Mesendoderm (in vitro differentiated cells): ENCODE data around the gene PRR20A. TPM values are rescaled to one million over a fixed set of nuclear protein-coding genes. Genes with fewer than 3 reads are reported as not detected.
"Not testable (repeated sequence)": the region's sequence is repeated elsewhere in the genome, so short reads cannot be mapped to it uniquely, and the experiment has no call there.

ENCODE experiments used
- DNase-seq: peaks from one replicate; pipeline ENCODE4 v3.0.0; 2013
- H2AK5ac ChIP-seq: 2 replicates; pipeline ENCODE4 v1.6.1; 2013; ENCODE audit warnings: low read length, inconsistent platforms
- H2BK120ac ChIP-seq: 2 replicates; pipeline ENCODE4 v1.6.1; 2013; ENCODE audit warnings: low read depth, mild to moderate bottlenecking, low read length, moderate library complexity, mixed read lengths
- H2BK15ac ChIP-seq: replicated peaks from 2 replicates; pipeline ENCODE4 v1.6.1; 2013; ENCODE audit warnings: low read depth, mild to moderate bottlenecking, moderate library complexity
- H2BK5ac ChIP-seq: 2 replicates; pipeline ENCODE4 v1.6.1; 2013; ENCODE audit warnings: low read length, inconsistent platforms
- H3K18ac ChIP-seq: 2 replicates; pipeline ENCODE4 v1.6.1; 2013; ENCODE audit warnings: mild to moderate bottlenecking, low read length, mixed read lengths
- H3K23ac ChIP-seq: one replicate; pipeline ENCODE4 v1.6.1; 2013; ENCODE audit warnings: low read length
- H3K27ac ChIP-seq: 2 replicates; pipeline ENCODE4 v1.5.1; 2013; ENCODE audit warnings: low read depth, mild to moderate bottlenecking, inconsistent platforms, low read length, moderate library complexity
- H3K27me3 ChIP-seq: 2 replicates; pipeline ENCODE4 v1.6.1; 2013; ENCODE audit warnings: low read length, control low read depth, mild to moderate bottlenecking, inconsistent platforms; ENCODE audit not compliant: insufficient read depth, poor library complexity
- H3K36me3 ChIP-seq: 2 replicates; pipeline ENCODE4 v1.6.1; 2013; ENCODE audit warnings: low read length, inconsistent platforms; ENCODE audit not compliant: control insufficient read depth, insufficient read depth
- H3K4ac ChIP-seq: one replicate; pipeline ENCODE4 v1.6.1; 2013; ENCODE audit warnings: low read depth, mild to moderate bottlenecking, low read length, moderate library complexity
- H3K4me1 ChIP-seq: 2 replicates; pipeline ENCODE4 v1.6.1; 2013; ENCODE audit warnings: low read depth, low read length, inconsistent platforms; ENCODE audit not compliant: control insufficient read depth
- H3K4me2 ChIP-seq: 2 replicates; pipeline ENCODE4 v1.6.1; 2013; ENCODE audit warnings: low read length
- H3K4me3 ChIP-seq: 2 replicates; pipeline ENCODE4 v1.5.1; 2013; ENCODE audit warnings: mild to moderate bottlenecking, low read length
- H3K56ac ChIP-seq: one replicate; pipeline ENCODE4 v1.6.1; 2013; ENCODE audit warnings: low read length
- H3K79me1 ChIP-seq: 2 replicates; pipeline ENCODE4 v1.6.1; 2013; ENCODE audit warnings: low read length, inconsistent platforms
- H3K79me2 ChIP-seq: 2 replicates; pipeline ENCODE4 v1.6.1; 2013; ENCODE audit warnings: mild to moderate bottlenecking, low read length; ENCODE audit not compliant: control insufficient read depth, insufficient read depth
- H3K9ac ChIP-seq: 2 replicates; pipeline ENCODE4 v1.6.1; 2013; ENCODE audit warnings: low read length, inconsistent platforms
- H4K5ac ChIP-seq: one replicate; pipeline ENCODE4 v1.6.1; 2013; ENCODE audit warnings: low read length
- H4K8ac ChIP-seq: one replicate; pipeline ENCODE4 v1.6.1; 2013; ENCODE audit warnings: low read depth, mild to moderate bottlenecking, control low read depth, low read length, moderate library complexity
- WGBS: extraction: QIAGEN DNeasy Blood & Tissue Kit; methylation state at CpG from one replicate; pipeline ENCODE4 v1.1.7; 2013; ENCODE audit warnings: low lambda C conversion rate, missing lambda C conversion rate; ENCODE audit not compliant: insufficient coverage; ENCODE audit errors: extremely low coverage; 5-methylcytosine and 5-hydroxymethylcytosine counted together
- polyA plus RNA-seq, 2 experiments: library from polyadenylated mRNA; stranded (reverse); fragments of 200-250 nt; gene quantifications; one replicate each; pipeline ENCODE4 v1.2.3, GENCODE V29; 2013

PRR20A gene
- polyA plus RNA-seq (2013, experiment 1 of 2) = not detected
- not detected for polyA plus RNA-seq (2013, experiment 2 of 2)

GRCh38 chr13:57140235-57140968, at the start of gene PRR20A:
Gene PRR20A, plus strand, starts transcription at chr13:57140918. Its CDS starts 387 bp downstream, at chr13:57141305.
- DNase-seq, H2BK120ac ChIP-seq, H3K4me3 ChIP-seq, H3K9ac ChIP-seq, H2BK15ac ChIP-seq, H3K23ac ChIP-seq, H2BK5ac ChIP-seq, H4K8ac ChIP-seq, H3K36me3 ChIP-seq, H3K79me1 ChIP-seq, H3K56ac ChIP-seq, H3K18ac ChIP-seq, H3K79me2 ChIP-seq, H3K27me3 ChIP-seq, H3K27ac ChIP-seq, H3K4ac ChIP-seq, H4K5ac ChIP-seq, H3K4me1 ChIP-seq, H2AK5ac ChIP-seq, H3K4me2 ChIP-seq: not testable (repeated sequence)
- WGBS = no CpG with 5 or more reads among the region's 34 CpGs

GRCh38 chr13:57114945-57115344, 25.8 kb upstream of the PRR20A start:
- no CpG with 5 or more reads among the region's 4 CpGs for WGBS
- H3K27me3 ChIP-seq = no peaks in the 10 kb centered on the region
- no peak overlapping the region for H3K4me2 ChIP-seq
- H4K8ac ChIP-seq = no peak overlapping the region
- H2BK5ac ChIP-seq = no peak overlapping the region
- H3K4ac ChIP-seq = no peak overlapping the region
- no peaks in the 10 kb centered on the region for H3K4me1 ChIP-seq
- no peak overlapping the region for H2AK5ac ChIP-seq
- no peak overlapping the region for H3K56ac ChIP-seq
- no peak overlapping the region for H3K27ac ChIP-seq
- no peak overlapping the region for H2BK120ac ChIP-seq
- H2BK15ac ChIP-seq = no peak overlapping the region
- H3K9ac ChIP-seq = no peak overlapping the region
- H3K18ac ChIP-seq = no peak overlapping the region
- H3K4me3 ChIP-seq = no peak overlapping the region
- no peak overlapping the region for H4K5ac ChIP-seq
- H3K36me3 ChIP-seq = no peaks in the 10 kb centered on the region
- H3K79me2 ChIP-seq = no peaks in the 10 kb centered on the region
- H3K79me1 ChIP-seq = no peaks in the 10 kb centered on the region
- no peak for DNase-seq
- H3K23ac ChIP-seq = no peak overlapping the region

DNA sequence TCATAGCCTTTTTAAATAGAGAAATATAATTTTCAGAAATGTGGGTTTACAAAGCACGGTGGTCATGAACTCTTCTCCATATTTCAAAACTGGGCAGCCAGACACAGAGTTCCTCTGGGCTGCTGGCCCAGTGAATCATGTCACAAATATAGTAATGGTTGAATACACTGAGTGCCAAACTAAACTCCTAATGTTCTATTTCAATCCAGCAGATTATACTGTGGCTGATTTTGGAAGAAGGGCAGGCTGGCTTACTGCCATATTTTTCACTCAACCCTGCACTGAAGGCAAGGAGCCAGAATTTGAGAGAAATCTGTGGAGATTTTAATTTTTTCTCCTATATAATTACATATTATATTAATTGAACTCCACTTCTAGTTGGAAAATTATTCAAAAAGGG, 17.0 kb upstream of the PRR20A start:
- Histone ChIP-seq H3K27ac (no peak overlapping the region), H4K8ac (no peak overlapping the region), H3K79me1 (no peaks in the 10 kb centered on the region), H2BK15ac (no peak overlapping the region), H3K23ac (no peak overlapping the region), H2AK5ac (no peak overlapping the region), H3K4me1 (no peaks in the 10 kb centered on the region), H4K5ac (no peak overlapping the region), H2BK120ac (no peak overlapping the region), H3K4me2 (no peak overlapping the region), H3K79me2 (no peaks in the 10 kb centered on the region), H3K9ac (no peak overlapping the region), H2BK5ac (no peak overlapping the region), H3K27me3 (no peaks in the 10 kb centered on the region), H3K4me3 (no peak overlapping the region), H3K56ac (no peak overlapping the region), H3K4ac (no peak overlapping the region), H3K36me3 (no peaks in the 10 kb centered on the region), H3K18ac (no peak overlapping the region)
- WGBS = no CpG with 5 or more reads among the region's 1 CpG
- DNase-seq = no peak

DNA sequence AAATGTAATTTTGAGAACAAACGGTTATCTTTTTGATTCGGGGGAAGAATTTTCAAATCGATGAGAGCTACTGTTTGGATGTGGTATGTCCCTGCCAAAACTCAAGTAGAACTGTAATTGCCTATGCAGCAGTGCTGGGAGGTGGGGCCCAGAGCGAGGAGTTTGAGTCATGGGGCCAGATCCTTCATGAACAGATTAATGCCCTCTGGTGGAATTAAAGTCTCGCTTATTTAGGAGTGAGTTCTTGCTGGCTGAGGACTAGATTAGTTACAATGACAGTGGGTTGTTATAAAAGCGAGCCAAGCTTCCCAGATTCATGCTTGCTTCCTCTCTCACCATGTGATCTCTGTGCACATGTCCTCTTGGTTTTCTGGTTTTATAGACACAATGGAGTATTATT, 11.8 kb upstream of the PRR20A start:
- Histone ChIP-seq H4K8ac (no peak overlapping the region), H3K23ac (no peak overlapping the region), H3K4me2 (no peak overlapping the region), H2BK15ac (no peak overlapping the region), H3K9ac (no peak overlapping the region), H3K4me1 (no peaks in the 10 kb centered on the region), H4K5ac (no peak overlapping the region), H3K27me3 (no peaks in the 10 kb centered on the region), H3K18ac (no peak overlapping the region), H3K79me2 (no peaks in the 10 kb centered on the region), H3K27ac (no peak overlapping the region), H3K79me1 (no peaks in the 10 kb centered on the region), H3K4me3 (no peak overlapping the region), H2BK120ac (no peak overlapping the region), H3K4ac (no peak overlapping the region), H3K56ac (no peak overlapping the region), H3K36me3 (no peaks in the 10 kb centered on the region), H2BK5ac (no peak overlapping the region), H2AK5ac (no peak overlapping the region)
- WGBS = no CpG with 5 or more reads among the region's 6 CpGs
- peak; percentile 41 for DNase-seq

- Histone ChIP-seq H3K79me1 (no peaks in the 10 kb centered on the region), H3K18ac (no peak overlapping the region), H2AK5ac (no peak overlapping the region), H3K56ac (no peak overlapping the region), H3K9ac (no peak overlapping the region), H3K4me2 (no peak overlapping the region), H3K23ac (no peak overlapping the region), H3K4me3 (no peak overlapping the region), H3K4me1 (no peaks in the 10 kb centered on the region), H3K27ac (no peak overlapping the region), H2BK15ac (no peak overlapping the region), H4K8ac (no peak overlapping the region), H2BK120ac (no peak overlapping the region), H3K4ac (no peak overlapping the region), H3K79me2 (no peaks in the 10 kb centered on the region), H3K36me3 (no peaks in the 10 kb centered on the region), H3K27me3 (no peaks in the 10 kb centered on the region), H2BK5ac (no peak overlapping the region), H4K5ac (no peak overlapping the region)
- DNase-seq = no peak
- no CpG with 5 or more reads among the region's 2 CpGs for WGBS
Observed at GRCh38 chr13:57136093-57136492, 4.6 kb upstream of the PRR20A start.

- Histone ChIP-seq H3K4ac (no peak overlapping the region), H3K4me2 (no peak overlapping the region), H2BK15ac (no peak overlapping the region), H3K27me3 (no peaks in the 10 kb centered on the region), H4K5ac (no peak overlapping the region), H3K4me1 (no peaks in the 10 kb centered on the region), H3K56ac (no peak overlapping the region), H2BK5ac (no peak overlapping the region), H3K36me3 (no peaks in the 10 kb centered on the region), H4K8ac (no peak overlapping the region), H3K18ac (no peak overlapping the region), H3K4me3 (no peak overlapping the region), H3K79me2 (no peaks in the 10 kb centered on the region), H2AK5ac (no peak overlapping the region), H2BK120ac (no peak overlapping the region), H3K27ac (no peak overlapping the region), H3K9ac (no peak overlapping the region), H3K79me1 (no peaks in the 10 kb centered on the region), H3K23ac (no peak overlapping the region)
- no peak for DNase-seq
- WGBS = no CpG with 5 or more reads among the region's 4 CpGs
Observed at GRCh38 chr13:57137585-57137984, 3.1 kb upstream of the PRR20A start.
